Activated CD4-positive, alpha-beta T cell treated with anti-CD3 and anti-CD28 coated beads for 36 hours (primary cell): ENCODE results near the gene CES4A. TPM values are rescaled to one million over a fixed set of nuclear protein-coding genes. Genes with fewer than 3 reads are reported as not detected.

ENCODE experiments used
- ATAC-seq: fragments of 200-7000 bp; cut with Tn5 transposase; one replicate; pipeline ENCODE4 v1.10.0; 2021; ENCODE audit warnings: mild to moderate bottlenecking, moderate library complexity
- CTCF ChIA-PET: fragments of 350-600 bp; sonication (Branson Sonifier 250); formaldehyde crosslinking; loops from one replicate; lab custom pipeline; 2021; ENCODE audit warnings: antibody characterized with exemption; lab: Charles Lee
- POLR2A ChIA-PET: fragments of 350-600 bp; sonication (Branson Sonifier 250); formaldehyde crosslinking; loops from one replicate; lab custom pipeline; 2021; ENCODE audit warnings: antibody characterized with exemption, inconsistent platforms; lab: Charles Lee
- DNase-seq: peaks from one replicate; pipeline ENCODE4 v3.0.0-alpha.2; 2020
- H3K27ac Mint-ChIP-seq: one replicate; pipeline ENCODE4 v1.8.0; 2021; ENCODE audit warnings: mixed read lengths
- H3K27me3 Mint-ChIP-seq: one replicate; pipeline ENCODE4 v1.8.0; 2021; ENCODE audit warnings: mixed read lengths
- H3K36me3 Mint-ChIP-seq: one replicate; pipeline ENCODE4 v1.8.0; 2021; ENCODE audit warnings: low read depth, mixed read lengths
- H3K4me1 Mint-ChIP-seq: one replicate; pipeline ENCODE4 v1.8.0; 2021; ENCODE audit warnings: mixed read lengths
- H3K4me3 Mint-ChIP-seq: one replicate; pipeline ENCODE4 v1.8.0; 2021; ENCODE audit warnings: mild to moderate bottlenecking, moderate library complexity, mixed read lengths
- H3K9me3 Mint-ChIP-seq: one replicate; pipeline ENCODE4 v1.8.0; 2021; ENCODE audit warnings: low read depth, mixed read lengths
- intact Hi-C, 2 experiments: fragments of 100-400 bp; cut with DNase I in 1 of 2; cut with micrococcal nuclease in 1 of 2; formaldehyde crosslinking; loops; one replicate each; pipeline versions ENCODE4 v1.14.2 to v1.15.1; 2022 to 2024; cut with DNase I, micrococcal nuclease
- total RNA-seq, 2 experiments: library from RNA; stranded (reverse); gene quantifications; one replicate each; pipeline ENCODE4 v1.2.3, GENCODE V29; 2021

CES4A gene
- total RNA-seq, 2 experiments from 2014 or later, result 13.5 to 15.7 TPM

- no peak overlapping the region for H3K27ac Mint-ChIP-seq
- CTCF ChIA-PET, result interaction anchor here (0.6 to 1.0 kb wide), 4 partner anchors 21 to 634 kb away, joined by 3 read pairs; no protein-coding TSS in a partner anchor
- H3K4me3 Mint-ChIP-seq, result no peak overlapping the region
- intact Hi-C loops, result no loop called here
- no peaks in the 10 kb centered on the region for H3K36me3 Mint-ChIP-seq
- POLR2A ChIA-PET, result interaction anchor here (0.6 kb wide), 2 partner anchors 157 to 298 kb away, joined by 3 to 9 read pairs; no protein-coding TSS in a partner anchor
- H3K4me1 Mint-ChIP-seq, result peaks cover 19% of the 10 kb centered on the region
- H3K9me3 Mint-ChIP-seq, result no peaks in the 10 kb centered on the region
- peaks cover 2% of the 10 kb centered on the region for H3K27me3 Mint-ChIP-seq
- no peak for DNase-seq
- no peak for ATAC-seq
Measured at GRCh38 chr16:67011274-67011673, 22.9 kb downstream of the CES4A start.

GRCh38 chr16:67013233-67013822, 24.9 kb downstream of the CES4A start:
- Mint-ChIP-seq H3K27me3 (peaks cover 2% of the 10 kb centered on the region), H3K4me1 (peaks cover 17% of the 10 kb centered on the region), H3K36me3 (no peaks in the 10 kb centered on the region), H3K27ac (peak overlapping the region; percentile 60), H3K9me3 (no peaks in the 10 kb centered on the region), H3K4me3 (peak overlapping the region; percentile 73)
- intact Hi-C loops, result loop anchor here (1.0 kb wide), 2 partner anchors 12 to 36 kb away; no protein-coding TSS in a partner anchor
- CTCF ChIA-PET, result interaction anchor here (0.5 to 2.9 kb wide), 19 partner anchors 9 to 172 kb away, joined by 3 to 21 read pairs (median 5); partner anchors contain the start of genes B3GNT9, CES4A and FBXL8
- ATAC-seq (no peak), DNase-seq (no peak)
- POLR2A ChIA-PET, result interaction anchor here (1.1 to 1.5 kb wide), 2 partner anchors 9 to 28 kb away, joined by 3 to 20 read pairs; no protein-coding TSS in a partner anchor

DNA sequence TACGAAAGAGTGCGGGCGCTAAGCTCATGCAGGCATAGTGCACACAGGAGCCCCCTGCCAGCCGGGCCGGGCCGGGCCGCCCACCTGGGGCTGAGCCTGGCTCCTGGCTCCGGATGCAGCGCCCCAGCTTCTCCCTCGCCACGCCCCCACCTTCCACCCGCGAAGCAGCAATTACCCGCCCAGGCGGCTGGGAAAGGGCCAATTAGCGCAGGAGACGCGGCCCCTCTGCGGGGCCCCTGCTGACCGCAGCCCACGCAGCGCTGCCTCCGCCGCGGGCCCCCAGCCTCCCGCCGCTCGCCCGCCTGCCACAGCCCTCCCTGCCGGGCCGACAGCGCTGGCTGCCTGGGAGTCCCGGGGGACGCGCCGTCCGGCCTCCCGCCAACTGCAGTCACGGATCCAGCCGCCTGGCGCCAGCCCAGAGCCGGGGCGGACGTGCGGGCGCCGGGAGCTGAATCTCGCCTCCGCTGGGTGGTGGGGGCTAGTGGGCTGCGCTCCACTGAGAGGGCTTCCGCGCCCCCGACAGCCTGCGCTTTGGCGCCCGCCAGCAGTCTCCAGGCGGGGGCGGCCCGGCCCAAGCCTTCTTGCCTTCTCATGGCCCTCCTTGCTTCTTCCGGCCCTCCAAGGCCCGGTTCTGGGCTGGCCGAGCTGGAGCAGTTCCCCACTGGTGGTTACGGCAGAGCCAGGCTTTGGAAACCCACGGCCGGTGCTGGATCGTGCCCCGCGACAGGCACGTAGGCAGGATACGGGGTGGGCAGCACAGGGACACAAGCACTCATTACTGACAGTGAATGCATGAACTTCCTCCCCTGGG, 25.6 kb downstream of the CES4A start:
- Mint-ChIP-seq H3K4me1 (peaks cover 17% of the 10 kb centered on the region), H3K4me3 (peak overlapping the region; percentile 75), H3K36me3 (no peaks in the 10 kb centered on the region), H3K27ac (peak overlapping the region; percentile 86), H3K9me3 (no peaks in the 10 kb centered on the region), H3K27me3 (peaks cover 2% of the 10 kb centered on the region)
- intact Hi-C loops, result loop anchor here (1.0 to 2.0 kb wide), 3 partner anchors 13 to 37 kb away; no protein-coding TSS in a partner anchor
- ChIA-PET POLR2A (interaction anchor here (1.1 to 1.5 kb wide), 2 partner anchors 10 to 29 kb away, joined by 3 to 20 read pairs; no protein-coding TSS in a partner anchor), CTCF (interaction anchor here (0.5 to 2.9 kb wide), 21 partner anchors 9 to 171 kb away, joined by 3 to 21 read pairs (median 4); partner anchors contain the start of genes B3GNT9 and FBXL8)
- DNase-seq, result peak; percentile 88
- peak; percentile 44 for ATAC-seq

GRCh38 chr16:67014634-67015312, 26.4 kb downstream of the CES4A start:
- intact Hi-C loops, result loop anchor here in 1 of 2 experiments (1.0 to 2.0 kb wide), 2 partner anchors 30 to 60 kb away; no protein-coding TSS in a partner anchor
- ATAC-seq (no peak), DNase-seq (no peak)
- Mint-ChIP-seq H3K27ac (peak overlapping the region; percentile 86), H3K27me3 (peaks cover 2% of the 10 kb centered on the region), H3K4me1 (peaks cover 17% of the 10 kb centered on the region), H3K9me3 (no peaks in the 10 kb centered on the region), H3K36me3 (no peaks in the 10 kb centered on the region), H3K4me3 (peak overlapping the region; percentile 75)
- ChIA-PET CTCF (interaction anchor here (0.8 to 2.8 kb wide), 9 partner anchors 12 to 171 kb away, joined by 3 to 21 read pairs (median 5); no protein-coding TSS in a partner anchor), POLR2A (interaction anchor here (1.1 kb wide), 1 partner anchor 11 kb away, joined by 3 read pairs; no protein-coding TSS in a partner anchor)

DNA sequence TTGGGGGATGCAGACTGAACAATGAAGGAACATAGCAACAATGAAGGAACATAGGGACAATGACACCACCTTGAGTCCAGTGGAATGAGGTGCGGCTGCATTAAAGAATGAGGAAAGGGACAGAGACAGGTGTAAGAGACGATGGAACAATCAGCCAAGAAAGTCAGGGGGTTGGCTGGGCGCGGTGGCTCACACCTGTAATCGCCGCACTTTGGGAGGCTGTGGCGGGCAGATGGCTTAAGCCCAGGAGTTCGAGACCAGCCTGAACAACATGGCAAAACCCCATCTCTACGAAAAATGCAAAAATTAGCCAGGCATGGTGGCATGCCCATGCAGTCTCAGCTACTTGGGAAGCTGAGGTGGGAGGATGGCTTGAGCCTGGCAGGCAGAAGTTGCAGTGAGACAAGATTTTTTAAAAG, 26.9 kb downstream of the CES4A start:
- H3K4me1 Mint-ChIP-seq, result peaks cover 17% of the 10 kb centered on the region
- no peaks in the 10 kb centered on the region for H3K9me3 Mint-ChIP-seq
- POLR2A ChIA-PET, result interaction anchor here (0.7 kb wide), 1 partner anchor 260 kb away, joined by 7 read pairs; no protein-coding TSS in a partner anchor
- CTCF ChIA-PET, result interaction anchor here (1.4 to 6.0 kb wide), 3 partner anchors 13 to 140 kb away, joined by 6 to 55 read pairs (median 21); partner anchors contain the start of gene CBFB
- ATAC-seq (no peak), DNase-seq (peak; percentile 26)
- H3K36me3 Mint-ChIP-seq, result no peaks in the 10 kb centered on the region
- H3K27ac Mint-ChIP-seq, result no peak overlapping the region
- intact Hi-C loops, result loop anchor here in 1 of 2 experiments (1.0 to 2.0 kb wide), 2 partner anchors 31 to 61 kb away; no protein-coding TSS in a partner anchor
- H3K27me3 Mint-ChIP-seq, result peaks cover 2% of the 10 kb centered on the region
- H3K4me3 Mint-ChIP-seq, result peak overlapping the region; percentile 75

DNA sequence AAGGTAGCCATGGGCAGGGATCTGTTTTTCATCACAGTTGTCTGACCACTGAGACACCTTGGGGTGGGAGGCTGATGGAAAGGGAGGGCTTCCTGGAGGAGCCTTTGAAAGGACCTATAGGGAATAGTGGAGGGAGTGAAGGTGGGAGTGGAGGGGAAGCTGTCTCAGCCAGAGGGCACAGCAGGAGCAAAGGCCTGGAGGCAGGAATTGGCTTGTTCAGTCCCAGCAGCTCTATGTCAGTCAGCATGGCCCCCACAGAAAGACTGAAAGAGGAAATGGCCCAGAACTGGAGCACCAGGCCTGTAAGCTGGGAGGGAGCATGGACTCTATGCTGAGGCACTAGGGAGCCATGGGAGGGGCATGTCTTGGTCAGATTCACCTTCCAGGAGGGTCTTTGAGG, 27.8 kb downstream of the CES4A start:
- ATAC-seq (no peak), DNase-seq (no peak)
- CTCF ChIA-PET, result interaction anchor here (0.5 to 6.0 kb wide), 8 partner anchors 8 to 477 kb away, joined by 3 to 64 read pairs (median 8); partner anchors contain the start of gene CBFB
- intact Hi-C loops, result loop anchor here in 1 of 2 experiments (2.0 kb wide), 1 partner anchor 85 kb away; no protein-coding TSS in a partner anchor
- H3K27ac Mint-ChIP-seq, result no peak overlapping the region
- H3K9me3 Mint-ChIP-seq, result no peaks in the 10 kb centered on the region
- H3K36me3 Mint-ChIP-seq, result no peaks in the 10 kb centered on the region
- H3K4me3 Mint-ChIP-seq, result no peak overlapping the region
- peaks cover 17% of the 10 kb centered on the region for H3K4me1 Mint-ChIP-seq
- H3K27me3 Mint-ChIP-seq, result peaks cover 2% of the 10 kb centered on the region
- POLR2A ChIA-PET, result no interaction called here

GRCh38 chr16:67016681-67017420, 28.5 kb downstream of the CES4A start:
- no peak overlapping the region for H3K4me3 Mint-ChIP-seq
- intact Hi-C loops, result loop anchor here in 1 of 2 experiments (2.0 kb wide), 1 partner anchor 84 kb away; no protein-coding TSS in a partner anchor
- DNase-seq (no peak), ATAC-seq (no peak)
- H3K27me3 Mint-ChIP-seq, result peaks cover 2% of the 10 kb centered on the region
- no peaks in the 10 kb centered on the region for H3K9me3 Mint-ChIP-seq
- no peak overlapping the region for H3K27ac Mint-ChIP-seq
- ChIA-PET POLR2A (interaction anchor here (1.4 to 1.5 kb wide), 3 partner anchors 12 to 143 kb away, joined by 4 to 8 read pairs (median 5); partner anchors contain the start of genes CBFB, FBXL8 and TRADD), CTCF (interaction anchor here (0.7 to 6.0 kb wide), 29 partner anchors 8 to 172 kb away, joined by 3 to 64 read pairs (median 7); partner anchors contain the start of genes B3GNT9, CBFB, CDH16 and FBXL8)
- peaks cover 17% of the 10 kb centered on the region for H3K4me1 Mint-ChIP-seq
- no peaks in the 10 kb centered on the region for H3K36me3 Mint-ChIP-seq

- Mint-ChIP-seq H3K4me3 (no peak overlapping the region), H3K9me3 (no peaks in the 10 kb centered on the region), H3K27me3 (peaks cover 2% of the 10 kb centered on the region), H3K4me1 (peaks cover 17% of the 10 kb centered on the region), H3K27ac (no peak overlapping the region), H3K36me3 (no peaks in the 10 kb centered on the region)
- ChIA-PET CTCF (interaction anchor here (0.6 to 6.0 kb wide), 53 partner anchors 9 to 411 kb away, joined by 3 to 64 read pairs (median 5); partner anchors contain the start of genes B3GNT9, CBFB, CDH16 and FBXL8), POLR2A (interaction anchor here (0.7 to 1.9 kb wide), 7 partner anchors 11 to 143 kb away, joined by 3 to 8 read pairs (median 4); partner anchors contain the start of genes CBFB, FBXL8 and TRADD)
- ATAC-seq, result no peak
- intact Hi-C loops, result loop anchor here in 1 of 2 experiments (2.0 kb wide), 1 partner anchor 83 kb away; no protein-coding TSS in a partner anchor
- no peak for DNase-seq
Measured at GRCh38 chr16:67017421-67017750, 29.0 kb downstream of the CES4A start.

DNA sequence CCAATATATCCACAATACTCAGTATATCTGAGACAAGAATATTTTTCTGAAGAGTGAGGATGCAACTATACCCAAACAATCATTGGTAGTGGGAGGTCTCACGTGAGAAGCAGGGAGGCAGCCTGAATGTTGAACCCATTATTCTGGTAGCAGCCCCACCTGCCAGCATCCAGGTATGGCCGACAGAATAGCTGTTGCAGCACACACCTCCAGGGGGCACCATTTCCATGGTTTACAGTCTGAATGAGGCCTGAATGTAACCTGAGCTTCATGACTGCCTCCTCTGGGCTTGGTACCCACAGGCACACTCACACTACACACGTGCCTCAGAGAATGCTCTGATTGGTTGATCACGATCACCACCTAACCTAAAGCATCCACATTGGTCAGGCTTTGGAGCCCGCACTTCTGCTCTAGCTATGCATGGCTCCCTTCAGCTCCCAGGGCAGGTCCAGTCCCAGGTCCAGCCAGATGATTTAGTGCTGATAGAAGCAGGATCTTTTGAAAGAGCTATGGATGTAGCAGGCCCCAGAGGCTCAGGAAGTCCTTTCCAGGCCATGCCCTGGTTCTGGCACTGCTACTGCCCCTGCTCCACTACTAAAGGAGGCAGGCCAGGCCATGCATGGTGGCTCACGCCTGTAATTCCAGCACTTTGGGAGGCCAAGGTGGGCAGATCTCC, 29.6 kb downstream of the CES4A start:
- no peak overlapping the region for H3K27ac Mint-ChIP-seq
- H3K9me3 Mint-ChIP-seq, result no peaks in the 10 kb centered on the region
- POLR2A ChIA-PET, result interaction anchor here (0.6 to 1.9 kb wide), 11 partner anchors 11 to 205 kb away, joined by 3 to 8 read pairs (median 4); partner anchors contain the start of genes CBFB, FBXL8 and TRADD
- H3K4me1 Mint-ChIP-seq, result peaks cover 17% of the 10 kb centered on the region
- intact Hi-C loops, result loop anchor here (1.0 to 2.0 kb wide), 6 partner anchors 83 to 167 kb away; partner anchors contain the start of genes FBXL8 (in 1 of the 2), PHAF1 (in 1 of the 2) and TRADD (in 1 of the 2)
- peaks cover 2% of the 10 kb centered on the region for H3K27me3 Mint-ChIP-seq
- H3K36me3 Mint-ChIP-seq, result no peaks in the 10 kb centered on the region
- CTCF ChIA-PET, result interaction anchor here (0.6 to 6.0 kb wide), 59 partner anchors 9 to 410 kb away, joined by 3 to 64 read pairs (median 5); partner anchors contain the start of genes B3GNT9, CBFB, CDH16 and FBXL8
- no peak overlapping the region for H3K4me3 Mint-ChIP-seq
- DNase-seq, result peak; percentile 95
- peak; percentile 97 for ATAC-seq
